Testis (tissue), 2 donors: ENCODE data around the gene EXOC4.

Experiments used
- POLR2A ChIP-seq: fragments of 450-650 bp; IDR thresholded peaks from one replicate; pipeline ENCODE4 v1.6.1; 2017; ENCODE audit warnings: antibody characterized with exemption, mild to moderate bottlenecking, moderate library complexity
- TF ChIP-seq, protein P1 (sequence below), 3 experiments: fragments of 450-650 bp in 2 of 3; fragments of 200-600 bp in 1 of 3; sonication (generic) in 1 of 3; IDR thresholded peaks; one replicate each; pipeline ENCODE4 v1.5.1; 2016 to 2019; ENCODE audit warnings: antibody characterized with exemption in 3 of 3, mild to moderate bottlenecking in 2 of 3, moderate library complexity in 1 of 3

DNA sequence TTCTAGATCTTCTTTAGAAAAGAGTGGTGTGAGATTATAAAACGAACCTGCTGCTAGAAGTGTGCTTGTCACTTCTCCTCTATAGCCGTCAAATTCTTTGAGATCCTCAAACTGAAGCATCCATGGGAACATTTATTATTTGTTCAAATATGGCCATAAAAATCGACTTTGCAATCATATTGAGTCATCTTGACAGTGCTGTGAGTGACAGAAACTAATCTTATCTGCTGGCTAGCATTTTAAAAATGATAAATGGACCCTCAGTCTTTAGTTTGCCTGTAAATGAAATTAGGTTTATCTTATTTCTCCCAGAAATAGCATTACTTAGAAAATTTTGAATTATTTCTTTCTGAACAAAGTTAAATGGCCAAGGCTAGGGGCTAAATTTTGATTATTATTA, 290.8 kb downstream of the EXOC4 start:
- TF ChIP-seq, protein P1, sequence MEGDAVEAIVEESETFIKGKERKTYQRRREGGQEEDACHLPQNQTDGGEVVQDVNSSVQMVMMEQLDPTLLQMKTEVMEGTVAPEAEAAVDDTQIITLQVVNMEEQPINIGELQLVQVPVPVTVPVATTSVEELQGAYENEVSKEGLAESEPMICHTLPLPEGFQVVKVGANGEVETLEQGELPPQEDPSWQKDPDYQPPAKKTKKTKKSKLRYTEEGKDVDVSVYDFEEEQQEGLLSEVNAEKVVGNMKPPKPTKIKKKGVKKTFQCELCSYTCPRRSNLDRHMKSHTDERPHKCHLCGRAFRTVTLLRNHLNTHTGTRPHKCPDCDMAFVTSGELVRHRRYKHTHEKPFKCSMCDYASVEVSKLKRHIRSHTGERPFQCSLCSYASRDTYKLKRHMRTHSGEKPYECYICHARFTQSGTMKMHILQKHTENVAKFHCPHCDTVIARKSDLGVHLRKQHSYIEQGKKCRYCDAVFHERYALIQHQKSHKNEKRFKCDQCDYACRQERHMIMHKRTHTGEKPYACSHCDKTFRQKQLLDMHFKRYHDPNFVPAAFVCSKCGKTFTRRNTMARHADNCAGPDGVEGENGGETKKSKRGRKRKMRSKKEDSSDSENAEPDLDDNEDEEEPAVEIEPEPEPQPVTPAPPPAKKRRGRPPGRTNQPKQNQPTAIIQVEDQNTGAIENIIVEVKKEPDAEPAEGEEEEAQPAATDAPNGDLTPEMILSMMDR (IDR thresholded peaks at IDR 0.05), result no peak
- no peak for TF ChIP-seq POLR2A
